Measurements from ENCODE around the gene IL17B. TPM values are rescaled to one million over a fixed set of nuclear protein-coding genes. Genes with fewer than 3 reads are reported as not detected.

The IL17B gene
- total RNA-seq, 4 donors from 2014 or later: 1.2 TPM; not detected in 3

DNA sequence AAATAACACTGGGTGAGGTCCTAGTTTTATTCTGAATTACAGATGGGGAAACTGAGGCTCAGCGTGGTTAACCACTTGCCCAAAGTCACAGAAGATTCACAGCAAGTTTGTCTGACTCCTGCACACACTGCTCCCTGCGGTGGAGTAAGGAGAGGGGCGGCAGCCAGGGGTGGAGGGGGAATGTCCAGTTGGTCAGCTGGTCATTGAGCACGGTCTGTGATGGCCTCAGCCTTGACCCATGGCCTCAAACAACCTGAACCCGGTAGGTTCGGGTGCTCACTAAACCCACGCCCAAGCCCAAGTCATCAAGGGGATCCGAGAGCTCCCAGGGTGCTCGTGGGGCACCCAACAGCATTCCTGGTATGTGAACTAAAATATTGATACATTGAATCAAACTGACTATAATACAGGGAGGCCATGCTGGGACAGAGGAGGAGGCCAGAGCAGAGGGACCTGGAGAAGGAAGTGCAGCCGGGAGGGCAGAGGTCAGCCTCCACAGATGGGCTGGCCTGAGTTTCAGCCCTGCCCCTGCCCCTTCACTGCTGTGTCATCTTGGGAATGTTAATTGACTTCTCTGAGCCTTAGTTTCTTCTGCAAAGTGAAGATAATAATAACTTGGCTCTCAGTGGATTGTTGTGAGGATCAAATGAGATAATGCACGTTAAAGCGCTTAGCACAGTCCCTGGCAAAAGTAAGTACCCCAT, 3.6 kb upstream of the IL17B start:
- TF ChIP-seq, protein P1, sequence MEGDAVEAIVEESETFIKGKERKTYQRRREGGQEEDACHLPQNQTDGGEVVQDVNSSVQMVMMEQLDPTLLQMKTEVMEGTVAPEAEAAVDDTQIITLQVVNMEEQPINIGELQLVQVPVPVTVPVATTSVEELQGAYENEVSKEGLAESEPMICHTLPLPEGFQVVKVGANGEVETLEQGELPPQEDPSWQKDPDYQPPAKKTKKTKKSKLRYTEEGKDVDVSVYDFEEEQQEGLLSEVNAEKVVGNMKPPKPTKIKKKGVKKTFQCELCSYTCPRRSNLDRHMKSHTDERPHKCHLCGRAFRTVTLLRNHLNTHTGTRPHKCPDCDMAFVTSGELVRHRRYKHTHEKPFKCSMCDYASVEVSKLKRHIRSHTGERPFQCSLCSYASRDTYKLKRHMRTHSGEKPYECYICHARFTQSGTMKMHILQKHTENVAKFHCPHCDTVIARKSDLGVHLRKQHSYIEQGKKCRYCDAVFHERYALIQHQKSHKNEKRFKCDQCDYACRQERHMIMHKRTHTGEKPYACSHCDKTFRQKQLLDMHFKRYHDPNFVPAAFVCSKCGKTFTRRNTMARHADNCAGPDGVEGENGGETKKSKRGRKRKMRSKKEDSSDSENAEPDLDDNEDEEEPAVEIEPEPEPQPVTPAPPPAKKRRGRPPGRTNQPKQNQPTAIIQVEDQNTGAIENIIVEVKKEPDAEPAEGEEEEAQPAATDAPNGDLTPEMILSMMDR (IDR thresholded peaks at IDR 0.05 in 4 of 5, conservative IDR thresholded peaks at IDR 0.05 in 1 of 5): no peak
- TF ChIP-seq POLR2A (IDR thresholded peaks at IDR 0.05): no peak
- DNase-seq (no peak), ATAC-seq (no peak)
- in situ Hi-C loops (cut with MboI; ENCODE audit: low sequenced_read_pairs in 4 of 4): loop anchor here in 2 of 4 donors (5.0 kb wide), 3 partner anchors 55 to 185 kb away; no protein-coding TSS in a partner anchor
- Histone ChIP-seq H3K4me3 (peak overlapping the region in 1 of 4 donors; percentile 22), H3K27ac (peak overlapping the region; percentile 41 to 76 (median 70)), H3K9me3 (no peaks in the 10 kb centered on the region), H3K4me1 (peaks cover 24 to 29% of the 10 kb centered on the region in 2 donors), H3K36me3 (no peaks in the 10 kb centered on the region), H3K27me3 (no peaks in the 10 kb centered on the region)
- intact Hi-C loops (cut with DNase I; ENCODE audit: low total_unique reads): loop anchor here (1.0 kb wide), 2 partner anchors 52 to 182 kb away; no protein-coding TSS in a partner anchor

DNA sequence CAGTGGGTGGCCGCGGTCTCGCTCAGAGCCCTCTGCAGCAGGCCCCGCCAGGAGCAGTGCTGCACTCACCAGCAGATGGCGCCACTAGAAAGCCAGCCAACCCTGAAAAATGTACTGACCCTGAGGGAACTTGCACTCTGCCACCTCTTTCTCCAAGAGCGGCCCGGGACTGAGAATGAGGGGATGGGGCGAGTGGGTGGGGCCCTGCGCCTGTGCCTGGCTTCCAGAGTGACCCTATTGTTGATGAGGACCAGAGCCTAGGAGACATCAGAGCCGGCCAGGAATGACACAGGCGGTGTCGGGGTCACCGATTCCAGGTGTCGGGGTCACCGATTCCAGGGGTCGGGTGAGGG, 2.9 kb upstream of the IL17B start:
- ATAC-seq: peak; percentile 83 to 84
- intact Hi-C loops (cut with DNase I; ENCODE audit: low total_unique reads): loop anchor here (1.0 kb wide), 2 partner anchors 52 to 182 kb away; no protein-coding TSS in a partner anchor
- in situ Hi-C loops (cut with MboI; ENCODE audit: low sequenced_read_pairs in 4 of 4): loop anchor here in 2 of 4 donors (5.0 kb wide), 3 partner anchors 55 to 185 kb away; no protein-coding TSS in a partner anchor
- Histone ChIP-seq H3K36me3 (no peaks in the 10 kb centered on the region), H3K9me3 (no peaks in the 10 kb centered on the region), H3K27me3 (no peaks in the 10 kb centered on the region), H3K27ac (peak overlapping the region in 3 of 4 donors; percentile 64 to 76 (median 75)), H3K4me1 (peaks cover 21 to 24% of the 10 kb centered on the region in 2 donors), H3K4me3 (peak overlapping the region in 1 of 4 donors; percentile 22)
- DNase-seq: peak; percentile 40 to 62
- no peak for TF ChIP-seq POLR2A (IDR thresholded peaks at IDR 0.05)
- TF ChIP-seq, protein P1 (IDR thresholded peaks at IDR 0.05 in 4 of 5, conservative IDR thresholded peaks at IDR 0.05 in 1 of 5): peak; percentile 82 to 98 (median 94)

DNA sequence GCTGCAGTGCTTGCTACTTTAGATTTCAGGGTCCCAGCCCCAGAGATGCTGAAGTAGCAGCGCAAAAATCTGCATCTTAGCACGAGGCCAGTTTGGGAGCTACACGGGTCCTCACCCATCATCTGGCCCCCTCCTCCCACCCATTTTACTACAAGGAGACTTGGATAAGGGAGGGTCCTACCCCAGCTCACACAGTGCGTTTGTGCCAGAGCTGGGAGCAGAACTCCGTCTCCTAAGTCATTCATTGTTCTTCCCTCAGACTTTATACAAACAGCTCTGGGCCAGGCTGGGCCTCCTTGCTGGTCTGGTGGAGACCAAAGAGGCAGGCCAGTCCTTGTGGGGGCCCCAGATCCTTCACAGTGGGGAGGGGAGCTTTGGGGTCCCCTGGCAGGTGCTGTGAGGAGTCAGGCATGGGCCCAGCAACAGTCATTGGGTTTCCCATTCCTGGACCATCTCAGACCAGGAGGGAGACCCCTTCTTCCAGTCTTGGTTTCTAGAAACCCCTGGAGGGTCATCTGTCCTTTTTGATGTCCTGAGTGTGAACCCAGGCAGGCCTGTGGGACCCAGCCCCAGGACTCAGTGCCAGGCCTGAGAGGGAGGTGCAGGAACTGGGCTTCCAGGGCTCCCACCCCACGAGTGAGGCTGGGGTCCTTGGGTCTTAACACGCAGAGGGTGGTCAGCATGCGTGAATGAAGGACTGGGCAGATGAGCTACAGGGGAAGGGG, 2.3 kb upstream of the IL17B start:
- peak in 1 of 2 donors; percentile 2 for ATAC-seq
- intact Hi-C loops (cut with DNase I; ENCODE audit: low total_unique reads) (no loop called here), in situ Hi-C loops (cut with MboI; ENCODE audit: low sequenced_read_pairs in 4 of 4) (loop anchor here in 2 of 4 donors (5.0 kb wide), 3 partner anchors 56 to 186 kb away; no protein-coding TSS in a partner anchor)
- DNase-seq: no peak
- Histone ChIP-seq H3K9me3 (no peaks in the 10 kb centered on the region), H3K36me3 (no peaks in the 10 kb centered on the region), H3K27me3 (no peaks in the 10 kb centered on the region), H3K27ac (peak overlapping the region in 3 of 4 donors; percentile 64 to 76 (median 75)), H3K4me1 (peaks cover 21 to 22% of the 10 kb centered on the region in 2 donors), H3K4me3 (no peak overlapping the region)
- TF ChIP-seq, protein P1 (IDR thresholded peaks at IDR 0.05 in 4 of 5, conservative IDR thresholded peaks at IDR 0.05 in 1 of 5): no peak
- no peak for TF ChIP-seq POLR2A (IDR thresholded peaks at IDR 0.05)

DNA sequence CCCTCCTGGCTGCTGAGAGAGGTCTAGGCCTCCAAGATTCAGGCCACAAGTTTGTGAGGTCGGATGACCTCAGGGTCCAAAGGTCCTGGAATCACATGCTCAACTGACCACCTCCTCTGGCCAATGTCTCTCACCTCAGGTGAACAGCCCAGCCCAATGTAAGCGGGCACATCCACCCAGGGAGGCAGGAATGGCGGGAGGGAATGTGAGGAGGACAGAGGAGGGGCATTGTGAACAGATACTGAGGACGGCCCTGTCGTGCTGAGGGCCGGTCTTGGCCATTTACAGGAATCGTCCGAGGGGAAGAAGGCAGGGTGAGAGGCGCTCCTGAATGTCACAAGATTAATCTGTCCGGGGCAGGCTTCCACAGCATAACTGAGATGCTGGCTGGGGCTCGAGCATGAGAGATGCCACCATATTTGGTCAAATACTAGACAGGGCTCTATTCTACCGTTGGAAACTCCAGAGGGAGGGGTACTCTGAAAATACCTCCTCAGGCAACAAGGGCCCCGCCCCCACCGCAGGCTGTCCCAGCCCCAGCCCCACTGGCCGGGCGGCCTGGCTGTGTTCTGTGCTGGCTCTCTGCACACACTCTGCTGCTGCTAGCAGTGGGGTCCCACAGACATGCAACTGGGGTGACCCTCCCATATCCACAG, 1.5 kb upstream of the IL17B start:
- in situ Hi-C loops (cut with MboI; ENCODE audit: low sequenced_read_pairs in 4 of 4) (loop anchor here in 2 of 4 donors (5.0 kb wide), 3 partner anchors 57 to 187 kb away; no protein-coding TSS in a partner anchor), intact Hi-C loops (cut with DNase I; ENCODE audit: low total_unique reads) (no loop called here)
- peaks cover 21 to 22% of the 10 kb centered on the region in 2 donors for H3K4me1 ChIP-seq
- H3K36me3 ChIP-seq: no peaks in the 10 kb centered on the region
- no peak overlapping the region for H3K4me3 ChIP-seq
- peak overlapping the region in 3 of 4 donors; percentile 64 to 76 (median 75) for H3K27ac ChIP-seq
- ATAC-seq (no peak), DNase-seq (no peak)
- no peaks in the 10 kb centered on the region for H3K27me3 ChIP-seq
- no peaks in the 10 kb centered on the region for H3K9me3 ChIP-seq
- no peak for TF ChIP-seq POLR2A (IDR thresholded peaks at IDR 0.05)
- TF ChIP-seq, protein P1 (IDR thresholded peaks at IDR 0.05 in 4 of 5, conservative IDR thresholded peaks at IDR 0.05 in 1 of 5): no peak
